ENCODE results near the gene CHRM4.

DNA sequence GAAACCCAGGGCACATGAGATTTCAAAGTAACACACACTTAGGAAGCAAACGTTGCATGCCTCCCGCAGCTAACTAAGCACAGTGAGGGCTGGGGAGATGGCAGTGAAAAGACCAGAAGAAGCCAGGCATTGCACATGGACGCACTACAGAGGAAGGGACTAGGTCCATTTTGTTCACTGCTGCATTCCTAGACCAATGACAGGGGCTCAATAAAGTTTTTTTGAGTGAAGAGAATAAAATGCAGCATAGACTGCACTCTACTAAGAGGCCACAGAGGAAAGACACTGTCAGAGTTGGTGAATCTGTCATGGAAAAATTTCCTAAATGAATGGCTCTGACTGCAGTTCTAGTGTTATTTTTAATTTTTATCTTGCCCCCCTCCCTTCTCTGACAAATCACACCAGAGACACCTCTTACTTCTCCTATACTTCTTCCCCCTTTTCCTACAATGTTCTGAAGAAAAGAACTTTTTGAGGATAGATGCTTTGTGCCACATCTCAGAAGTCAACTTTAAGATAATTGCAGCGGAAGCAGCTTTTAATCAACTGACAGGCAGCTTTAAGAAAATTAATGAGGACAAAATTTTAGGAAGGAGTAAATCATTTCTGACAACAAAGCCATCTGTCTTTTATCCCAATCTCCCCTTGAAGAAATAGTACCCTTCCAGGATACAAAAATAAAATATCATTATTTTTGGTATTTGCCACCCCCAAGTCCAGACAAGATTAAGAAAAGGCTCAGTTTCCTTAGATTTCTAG, 34.8 kb upstream of the CHRM4 start:
- no peak for TF ChIP-seq POLR2A (IDR thresholded peaks at IDR 0.05)
- TF ChIP-seq, protein P1, sequence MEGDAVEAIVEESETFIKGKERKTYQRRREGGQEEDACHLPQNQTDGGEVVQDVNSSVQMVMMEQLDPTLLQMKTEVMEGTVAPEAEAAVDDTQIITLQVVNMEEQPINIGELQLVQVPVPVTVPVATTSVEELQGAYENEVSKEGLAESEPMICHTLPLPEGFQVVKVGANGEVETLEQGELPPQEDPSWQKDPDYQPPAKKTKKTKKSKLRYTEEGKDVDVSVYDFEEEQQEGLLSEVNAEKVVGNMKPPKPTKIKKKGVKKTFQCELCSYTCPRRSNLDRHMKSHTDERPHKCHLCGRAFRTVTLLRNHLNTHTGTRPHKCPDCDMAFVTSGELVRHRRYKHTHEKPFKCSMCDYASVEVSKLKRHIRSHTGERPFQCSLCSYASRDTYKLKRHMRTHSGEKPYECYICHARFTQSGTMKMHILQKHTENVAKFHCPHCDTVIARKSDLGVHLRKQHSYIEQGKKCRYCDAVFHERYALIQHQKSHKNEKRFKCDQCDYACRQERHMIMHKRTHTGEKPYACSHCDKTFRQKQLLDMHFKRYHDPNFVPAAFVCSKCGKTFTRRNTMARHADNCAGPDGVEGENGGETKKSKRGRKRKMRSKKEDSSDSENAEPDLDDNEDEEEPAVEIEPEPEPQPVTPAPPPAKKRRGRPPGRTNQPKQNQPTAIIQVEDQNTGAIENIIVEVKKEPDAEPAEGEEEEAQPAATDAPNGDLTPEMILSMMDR (IDR thresholded peaks at IDR 0.05), result no peak
